GM23338 (cell line): ENCODE results near the gene CACUL1. TPM values are rescaled to one million over a fixed set of nuclear protein-coding genes. Genes with fewer than 3 reads are reported as not detected.

ENCODE experiments used
- ATAC-seq: fragments of 200-7000 bp; cut with Tn5 transposase; 3 replicates; pipeline ENCODE4 v1.9.1; 2020
- DNase-seq: peaks from one replicate; pipeline ENCODE4 v3.0.0-alpha.2; 2015; ENCODE audit warnings: low spot score
- H2AFZ ChIP-seq: fragments of 200-600 bp; sonication (generic); 2 replicates; pipeline ENCODE4 v1.8.0; 2016; ENCODE audit warnings: antibody characterized with exemption, mild to moderate bottlenecking, moderate library complexity
- H3F3A ChIP-seq: fragments of 200-600 bp; sonication (generic); replicated peaks from 2 replicates; pipeline ENCODE4 v1.8.0; 2017; ENCODE audit warnings: antibody characterized with exemption, mixed run types, low read depth
- H3K27ac ChIP-seq: fragments of 200-600 bp; sonication (generic); 2 replicates; pipeline ENCODE4 v1.6.1; 2016; ENCODE audit warnings: low read depth
- H3K27me3 ChIP-seq: fragments of 200-600 bp; sonication (generic); 2 replicates; pipeline ENCODE4 v1.8.0; 2016; ENCODE audit warnings: mild to moderate bottlenecking, mixed run types, moderate library complexity; ENCODE audit not compliant: insufficient read depth
- H3K36me3 ChIP-seq: fragments of 200-600 bp; sonication (generic); 2 replicates; pipeline ENCODE4 v1.8.0; 2016; ENCODE audit warnings: mild to moderate bottlenecking; ENCODE audit not compliant: insufficient read depth
- H3K4me1 ChIP-seq: fragments of 200-600 bp; sonication (generic); 2 replicates; pipeline ENCODE4 v1.8.0; 2016; ENCODE audit warnings: mild to moderate bottlenecking, moderate library complexity; ENCODE audit not compliant: insufficient read depth
- H3K4me2 ChIP-seq: fragments of 200-600 bp; sonication (generic); 2 replicates; pipeline ENCODE4 v1.7.1; 2017; ENCODE audit warnings: mixed run types
- H3K4me3 ChIP-seq: fragments of 200-600 bp; sonication (generic); 2 replicates; pipeline ENCODE4 v1.6.1; 2016; ENCODE audit warnings: mixed run types
- H3K79me2 ChIP-seq: fragments of 200-600 bp; sonication (generic); replicated peaks from 2 replicates; pipeline ENCODE4 v1.8.0; 2017; ENCODE audit warnings: mild to moderate bottlenecking; ENCODE audit not compliant: insufficient read depth
- H3K9me2 ChIP-seq: fragments of 200-600 bp; sonication (generic); 2 replicates; pipeline ENCODE4 v1.8.0; 2017; ENCODE audit not compliant: insufficient read depth
- H4K20me1 ChIP-seq: fragments of 200-600 bp; sonication (generic); replicated peaks from 2 replicates; pipeline ENCODE4 v1.8.0; 2017; ENCODE audit warnings: mild to moderate bottlenecking; ENCODE audit not compliant: insufficient read depth
- H3K27ac Mint-ChIP-seq: 2 replicates; pipeline ENCODE4 v1.8.0; 2020; ENCODE audit warnings: inconsistent platforms, mild to moderate bottlenecking, moderate library complexity, mixed read lengths
- H3K27me3 Mint-ChIP-seq: 3 replicates; pipeline ENCODE4 v1.8.0; 2022; ENCODE audit warnings: low read depth, mild to moderate bottlenecking, moderate library complexity, mixed read lengths, inconsistent platforms; ENCODE audit not compliant: insufficient read depth, poor library complexity
- H3K36me3 Mint-ChIP-seq: 3 replicates; pipeline ENCODE4 v1.8.0; 2021; ENCODE audit warnings: low read depth, mild to moderate bottlenecking, inconsistent platforms, moderate library complexity, mixed read lengths
- H3K4me1 Mint-ChIP-seq: 3 replicates; pipeline ENCODE4 v1.8.0; 2020; ENCODE audit warnings: mild to moderate bottlenecking, inconsistent platforms, mixed read lengths
- H3K4me3 Mint-ChIP-seq: 3 replicates; pipeline ENCODE4 v1.8.0; 2021; ENCODE audit warnings: moderate library complexity, mild to moderate bottlenecking, inconsistent platforms, mixed read lengths
- H3K9me3 Mint-ChIP-seq: 3 replicates; pipeline ENCODE4 v1.8.0; 2020; ENCODE audit warnings: moderate library complexity, mild to moderate bottlenecking, inconsistent platforms, mixed read lengths
- CREB1 ChIP-seq: fragments of 250-450 bp; sonication (Bioruptor Pico); IDR thresholded peaks from 2 replicates; pipeline ENCODE4 v1.5.0; 2020; ENCODE audit warnings: low read depth, mild to moderate bottlenecking, moderate library complexity
- ETS1 ChIP-seq: IDR thresholded peaks from 2 replicates; pipeline ENCODE4 v1.6.1; 2016; ENCODE audit warnings: antibody characterized with exemption
- EZH2 ChIP-seq: fragments of 200-600 bp; sonication (generic); IDR thresholded peaks from one replicate; pipeline ENCODE4 v1.8.0; 2017; ENCODE audit warnings: antibody characterized with exemption, mild to moderate bottlenecking, low read depth; ENCODE audit not compliant: unreplicated experiment
- JUNB ChIP-seq: IDR thresholded peaks from one replicate; pipeline ENCODE4 v1.6.1; 2016; ENCODE audit warnings: antibody characterized with exemption; ENCODE audit not compliant: unreplicated experiment
- NANOG ChIP-seq: IDR thresholded peaks from 2 replicates; pipeline ENCODE4 v1.6.1; 2016; ENCODE audit warnings: antibody characterized with exemption, borderline replicate concordance
- POLR2AphosphoS5 ChIP-seq: IDR thresholded peaks from 2 replicates; pipeline ENCODE4 v1.6.1; 2016; ENCODE audit warnings: antibody characterized with exemption, low read depth
- STAT1 ChIP-seq: IDR thresholded peaks from one replicate; pipeline ENCODE4 v1.6.1; 2016; ENCODE audit warnings: antibody characterized with exemption; ENCODE audit not compliant: unreplicated experiment
- ZNF114 ChIP-seq: fragments of 250-450 bp; sonication (Bioruptor Pico); IDR thresholded peaks from 2 replicates; pipeline ENCODE4 v1.5.0; 2020; ENCODE audit warnings: mild to moderate bottlenecking, moderate library complexity
- ZNF331 ChIP-seq: fragments of 250-450 bp; sonication (Bioruptor Pico); IDR thresholded peaks from 2 replicates; pipeline ENCODE4 v1.5.0; 2020; ENCODE audit warnings: low read depth, mild to moderate bottlenecking, moderate library complexity
- polyA plus RNA-seq: library from polyadenylated mRNA; unstranded; fragments of >200 nt; fragmentation: Nextera tagmentation; extraction: Ambion mirVana; gene quantifications from 2 replicates; pipeline ENCODE4 v1.2.1, GENCODE V29; 2016
- total RNA-seq: library from RNA; depleted of rRNA; stranded (reverse); fragments of >200 nt; shearing (Covaris generic); gene quantifications from 2 replicates; pipeline ENCODE4 v1.2.3, GENCODE V29; 2014
- TF ChIP-seq, protein P1 (sequence below), 2 experiments: fragments of 200-600 bp in 1 of 2; sonication (generic) in 1 of 2; conservative IDR thresholded peaks; 2 replicates each; pipeline versions ENCODE4 v1.5.1 to v1.6.1; 2016 to 2017; ENCODE audit warnings: antibody characterized with exemption in 2 of 2, low read depth in 2 of 2, mild to moderate bottlenecking in 2 of 2, moderate library complexity in 1 of 2
- TF ChIP-seq, protein P2 (sequence below): fragments of 250-450 bp; sonication (Bioruptor Pico); IDR thresholded peaks from 2 replicates; pipeline ENCODE4 v1.5.0; 2020; ENCODE audit warnings: mild to moderate bottlenecking, moderate library complexity

CACUL1 gene
- total and polyA plus RNA-seq, 2 experiments from 2014 or later, result 46.4 to 59.4 TPM

DNA sequence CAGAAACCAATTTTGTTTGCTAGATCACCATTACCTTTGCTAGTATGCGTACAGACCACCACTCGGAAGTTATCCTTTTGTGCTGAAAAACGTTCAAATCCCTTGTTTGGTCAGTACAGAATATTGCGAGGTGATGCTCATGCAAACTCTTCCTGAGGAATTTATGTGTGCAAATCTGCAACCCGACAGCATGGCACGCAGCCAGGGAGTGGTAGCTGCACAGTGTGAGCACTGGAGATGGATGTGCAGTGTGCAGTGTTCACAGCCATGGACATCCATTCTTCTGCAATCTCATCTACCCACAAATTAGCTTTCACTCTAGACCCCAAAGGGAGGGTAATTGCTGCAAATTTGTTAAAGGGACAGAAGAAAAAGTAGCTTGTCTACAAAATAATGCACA lies 72.2 kb downstream of the CACUL1 start (continued):
- TF ChIP-seq EZH2, result no peak
- no peak for TF ChIP-seq JUNB
- TF ChIP-seq, protein P1, sequence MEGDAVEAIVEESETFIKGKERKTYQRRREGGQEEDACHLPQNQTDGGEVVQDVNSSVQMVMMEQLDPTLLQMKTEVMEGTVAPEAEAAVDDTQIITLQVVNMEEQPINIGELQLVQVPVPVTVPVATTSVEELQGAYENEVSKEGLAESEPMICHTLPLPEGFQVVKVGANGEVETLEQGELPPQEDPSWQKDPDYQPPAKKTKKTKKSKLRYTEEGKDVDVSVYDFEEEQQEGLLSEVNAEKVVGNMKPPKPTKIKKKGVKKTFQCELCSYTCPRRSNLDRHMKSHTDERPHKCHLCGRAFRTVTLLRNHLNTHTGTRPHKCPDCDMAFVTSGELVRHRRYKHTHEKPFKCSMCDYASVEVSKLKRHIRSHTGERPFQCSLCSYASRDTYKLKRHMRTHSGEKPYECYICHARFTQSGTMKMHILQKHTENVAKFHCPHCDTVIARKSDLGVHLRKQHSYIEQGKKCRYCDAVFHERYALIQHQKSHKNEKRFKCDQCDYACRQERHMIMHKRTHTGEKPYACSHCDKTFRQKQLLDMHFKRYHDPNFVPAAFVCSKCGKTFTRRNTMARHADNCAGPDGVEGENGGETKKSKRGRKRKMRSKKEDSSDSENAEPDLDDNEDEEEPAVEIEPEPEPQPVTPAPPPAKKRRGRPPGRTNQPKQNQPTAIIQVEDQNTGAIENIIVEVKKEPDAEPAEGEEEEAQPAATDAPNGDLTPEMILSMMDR (conservative IDR thresholded peaks at IDR 0.05; ENCODE audit: low read depth in 2 of 2), result no peak
- TF ChIP-seq ZNF114 (CRISPR knock-in tag), result no peak
- TF ChIP-seq POLR2AphosphoS5, result no peak

DNA sequence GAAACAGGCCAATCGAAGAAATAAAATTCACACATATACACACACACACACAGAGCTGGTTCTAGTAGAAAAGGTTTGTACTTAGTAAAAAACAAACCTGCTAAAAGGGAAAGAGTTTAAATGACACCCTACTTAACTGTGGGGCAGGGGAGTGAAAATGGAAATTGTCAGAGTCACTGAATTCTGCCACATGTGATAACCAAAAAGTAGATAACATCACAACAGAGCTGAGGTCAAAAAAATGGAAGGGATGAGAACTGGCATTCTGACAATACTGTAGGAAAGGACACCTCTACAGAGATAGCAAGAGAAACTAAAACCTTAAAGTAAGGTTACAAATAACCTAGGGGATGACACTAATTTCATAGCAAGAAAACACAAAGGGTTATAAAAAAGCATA lies 74.6 kb downstream of the CACUL1 start:
- Mint-ChIP-seq H3K36me3 (peaks cover 11% of the 10 kb centered on the region), H3K4me1 (no peaks in the 10 kb centered on the region), H3K4me3 (no peak overlapping the region), H3K9me3 (no peaks in the 10 kb centered on the region), H3K27ac (no peak overlapping the region), H3K27me3 (peaks cover 2% of the 10 kb centered on the region)
- no peak for DNase-seq
- Histone ChIP-seq H3K4me3 (no peak overlapping the region), H3K9me2 (no peaks in the 10 kb centered on the region), H3F3A (no peaks in the 10 kb centered on the region), H2AFZ (no peak overlapping the region), H3K4me2 (no peak overlapping the region), H3K36me3 (peaks cover 12% of the 10 kb centered on the region; the same call in 1 of the 2 replicates), H3K79me2 (no peaks in the 10 kb centered on the region), H3K27me3 (no peaks in the 10 kb centered on the region), H3K4me1 (no peaks in the 10 kb centered on the region), H4K20me1 (peaks cover 6% of the 10 kb centered on the region; the same call in 1 of the 2 replicates), H3K27ac (no peak overlapping the region)
- no peak for ATAC-seq
- TF ChIP-seq ZNF331 (CRISPR knock-in tag) (no peak), STAT1 (no peak), POLR2AphosphoS5 (no peak), ETS1 (no peak), CREB1 (CRISPR knock-in tag) (no peak), NANOG (no peak), ZNF114 (CRISPR knock-in tag) (no peak), EZH2 (no peak)
- TF ChIP-seq, protein P1 (conservative IDR thresholded peaks at IDR 0.05; ENCODE audit: low read depth in 2 of 2), result no peak
- TF ChIP-seq, protein P2, sequence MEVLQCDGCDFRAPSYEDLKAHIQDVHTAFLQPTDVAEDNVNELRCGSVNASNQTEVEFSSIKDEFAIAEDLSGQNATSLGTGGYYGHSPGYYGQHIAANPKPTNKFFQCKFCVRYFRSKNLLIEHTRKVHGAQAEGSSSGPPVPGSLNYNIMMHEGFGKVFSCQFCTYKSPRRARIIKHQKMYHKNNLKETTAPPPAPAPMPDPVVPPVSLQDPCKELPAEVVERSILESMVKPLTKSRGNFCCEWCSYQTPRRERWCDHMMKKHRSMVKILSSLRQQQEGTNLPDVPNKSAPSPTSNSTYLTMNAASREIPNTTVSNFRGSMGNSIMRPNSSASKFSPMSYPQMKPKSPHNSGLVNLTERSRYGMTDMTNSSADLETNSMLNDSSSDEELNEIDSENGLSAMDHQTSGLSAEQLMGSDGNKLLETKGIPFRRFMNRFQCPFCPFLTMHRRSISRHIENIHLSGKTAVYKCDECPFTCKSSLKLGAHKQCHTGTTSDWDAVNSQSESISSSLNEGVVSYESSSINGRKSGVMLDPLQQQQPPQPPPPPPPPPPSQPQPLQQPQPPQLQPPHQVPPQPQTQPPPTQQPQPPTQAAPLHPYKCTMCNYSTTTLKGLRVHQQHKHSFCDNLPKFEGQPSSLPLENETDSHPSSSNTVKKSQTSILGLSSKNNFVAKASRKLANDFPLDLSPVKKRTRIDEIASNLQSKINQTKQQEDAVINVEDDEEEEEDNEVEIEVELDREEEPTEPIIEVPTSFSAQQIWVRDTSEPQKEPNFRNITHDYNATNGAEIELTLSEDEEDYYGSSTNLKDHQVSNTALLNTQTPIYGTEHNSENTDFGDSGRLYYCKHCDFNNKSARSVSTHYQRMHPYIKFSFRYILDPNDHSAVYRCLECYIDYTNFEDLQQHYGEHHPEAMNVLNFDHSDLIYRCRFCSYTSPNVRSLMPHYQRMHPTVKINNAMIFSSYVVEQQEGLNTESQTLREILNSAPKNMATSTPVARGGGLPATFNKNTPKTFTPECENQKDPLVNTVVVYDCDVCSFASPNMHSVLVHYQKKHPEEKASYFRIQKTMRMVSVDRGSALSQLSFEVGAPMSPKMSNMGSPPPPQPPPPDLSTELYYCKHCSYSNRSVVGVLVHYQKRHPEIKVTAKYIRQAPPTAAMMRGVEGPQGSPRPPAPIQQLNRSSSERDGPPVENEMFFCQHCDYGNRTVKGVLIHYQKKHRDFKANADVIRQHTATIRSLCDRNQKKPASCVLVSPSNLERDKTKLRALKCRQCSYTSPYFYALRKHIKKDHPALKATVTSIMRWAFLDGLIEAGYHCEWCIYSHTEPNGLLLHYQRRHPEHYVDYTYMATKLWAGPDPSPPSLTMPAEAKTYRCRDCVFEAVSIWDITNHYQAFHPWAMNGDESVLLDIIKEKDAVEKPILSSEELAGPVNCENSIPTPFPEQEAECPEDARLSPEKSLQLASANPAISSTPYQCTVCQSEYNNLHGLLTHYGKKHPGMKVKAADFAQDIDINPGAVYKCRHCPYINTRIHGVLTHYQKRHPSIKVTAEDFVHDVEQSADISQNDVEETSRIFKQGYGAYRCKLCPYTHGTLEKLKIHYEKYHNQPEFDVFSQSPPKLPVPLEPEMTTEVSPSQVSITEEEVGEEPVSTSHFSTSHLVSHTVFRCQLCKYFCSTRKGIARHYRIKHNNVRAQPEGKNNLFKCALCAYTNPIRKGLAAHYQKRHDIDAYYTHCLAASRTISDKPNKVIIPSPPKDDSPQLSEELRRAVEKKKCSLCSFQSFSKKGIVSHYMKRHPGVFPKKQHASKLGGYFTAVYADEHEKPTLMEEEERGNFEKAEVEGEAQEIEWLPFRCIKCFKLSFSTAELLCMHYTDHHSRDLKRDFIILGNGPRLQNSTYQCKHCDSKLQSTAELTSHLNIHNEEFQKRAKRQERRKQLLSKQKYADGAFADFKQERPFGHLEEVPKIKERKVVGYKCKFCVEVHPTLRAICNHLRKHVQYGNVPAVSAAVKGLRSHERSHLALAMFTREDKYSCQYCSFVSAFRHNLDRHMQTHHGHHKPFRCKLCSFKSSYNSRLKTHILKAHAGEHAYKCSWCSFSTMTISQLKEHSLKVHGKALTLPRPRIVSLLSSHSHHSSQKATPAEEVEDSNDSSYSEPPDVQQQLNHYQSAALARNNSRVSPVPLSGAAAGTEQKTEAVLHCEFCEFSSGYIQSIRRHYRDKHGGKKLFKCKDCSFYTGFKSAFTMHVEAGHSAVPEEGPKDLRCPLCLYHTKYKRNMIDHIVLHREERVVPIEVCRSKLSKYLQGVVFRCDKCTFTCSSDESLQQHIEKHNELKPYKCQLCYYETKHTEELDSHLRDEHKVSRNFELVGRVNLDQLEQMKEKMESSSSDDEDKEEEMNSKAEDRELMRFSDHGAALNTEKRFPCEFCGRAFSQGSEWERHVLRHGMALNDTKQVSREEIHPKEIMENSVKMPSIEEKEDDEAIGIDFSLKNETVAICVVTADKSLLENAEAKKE, result no peak
